ENCODE measurements around the gene ADCY1. TPM values are rescaled to one million over a fixed set of nuclear protein-coding genes. Genes with fewer than 3 reads are reported as not detected.

The ADCY1 gene
- total RNA-seq, 1 donor from 2014 or later = 2.8 TPM

GRCh38 chr7:45627691-45628456 lies 53.7 kb downstream of the ADCY1 start:
- Histone ChIP-seq H3K36me3 (no peaks in the 10 kb centered on the region), H3K27me3 (ENCODE audit: low read depth) (no peaks in the 10 kb centered on the region), H3K4me1 (no peaks in the 10 kb centered on the region), H3K4me3 (no peak overlapping the region), H3K9me3 (replicated peaks) (peaks cover 17% of the 10 kb centered on the region), H3K27ac (replicated peaks) (no peak overlapping the region)
- no peak for TF ChIP-seq CTCF (IDR thresholded peaks at IDR 0.05; ENCODE audit: borderline replicate concordance)
- no peak for DNase-seq
- intact Hi-C loops (cut with micrococcal nuclease) = no loop called here

GRCh38 chr7:45631569-45631968 lies 57.4 kb downstream of the ADCY1 start:
- H3K27me3 ChIP-seq (ENCODE audit: low read depth) = no peaks in the 10 kb centered on the region
- no peak overlapping the region for H3K27ac ChIP-seq (replicated peaks)
- no peak for DNase-seq
- no peaks in the 10 kb centered on the region for H3K4me1 ChIP-seq
- no peaks in the 10 kb centered on the region for H3K36me3 ChIP-seq
- intact Hi-C loops (cut with micrococcal nuclease) = no loop called here
- no peak for TF ChIP-seq CTCF (IDR thresholded peaks at IDR 0.05; ENCODE audit: borderline replicate concordance)
- no peak overlapping the region for H3K4me3 ChIP-seq
- H3K9me3 ChIP-seq (replicated peaks) = peaks cover 17% of the 10 kb centered on the region

GRCh38 chr7:45636733-45637132 lies 62.6 kb downstream of the ADCY1 start:
- Histone ChIP-seq H3K27ac (replicated peaks) (no peak overlapping the region), H3K36me3 (no peaks in the 10 kb centered on the region), H3K4me1 (no peaks in the 10 kb centered on the region), H3K4me3 (no peak overlapping the region), H3K27me3 (ENCODE audit: low read depth) (no peaks in the 10 kb centered on the region), H3K9me3 (replicated peaks) (no peaks in the 10 kb centered on the region)
- intact Hi-C loops (cut with micrococcal nuclease) = no loop called here
- no peak for TF ChIP-seq CTCF (IDR thresholded peaks at IDR 0.05; ENCODE audit: borderline replicate concordance)
- DNase-seq = no peak

- Histone ChIP-seq H3K4me1 (no peaks in the 10 kb centered on the region), H3K27me3 (ENCODE audit: low read depth) (no peaks in the 10 kb centered on the region), H3K27ac (replicated peaks) (no peak overlapping the region), H3K4me3 (no peak overlapping the region), H3K9me3 (replicated peaks) (no peaks in the 10 kb centered on the region), H3K36me3 (no peaks in the 10 kb centered on the region)
- intact Hi-C loops (cut with micrococcal nuclease) = no loop called here
- TF ChIP-seq CTCF (IDR thresholded peaks at IDR 0.05; ENCODE audit: borderline replicate concordance) = no peak
- DNase-seq = no peak
Observed at GRCh38 chr7:45638916-45639315, 64.7 kb downstream of the ADCY1 start.

GRCh38 chr7:45642044-45642443 lies 67.9 kb downstream of the ADCY1 start:
- H3K27me3 ChIP-seq (ENCODE audit: low read depth) = no peaks in the 10 kb centered on the region
- intact Hi-C loops (cut with micrococcal nuclease) = no loop called here

More at GRCh38 chr7:45642044-45642443, 67.9 kb downstream of the ADCY1 start:
- H3K9me3 ChIP-seq (replicated peaks) = no peaks in the 10 kb centered on the region
- no peak overlapping the region for H3K4me3 ChIP-seq
- H3K27ac ChIP-seq (replicated peaks) = no peak overlapping the region
- H3K36me3 ChIP-seq = no peaks in the 10 kb centered on the region
- no peak for TF ChIP-seq CTCF (IDR thresholded peaks at IDR 0.05; ENCODE audit: borderline replicate concordance)
- peaks cover 14% of the 10 kb centered on the region for H3K4me1 ChIP-seq
- DNase-seq = no peak
